HCT116 (cell line): Measurements from ENCODE around the gene SLC66A1. TPM values are rescaled to one million over a fixed set of nuclear protein-coding genes. Genes with fewer than 3 reads are reported as not detected.

Source experiments
- ATAC-seq: fragments of 200-7000 bp; cut with Tn5 transposase; 2 replicates; pipeline ENCODE4 v1.9.1; 2020; ENCODE audit warnings: mild to moderate bottlenecking, moderate library complexity
- BruUV-seq: library from RNA; stranded (reverse); fragments of 400-500 nt; replicated peaks from 2 replicates; lab custom pipeline; 2021; lab: Mats Ljungman, UMichigan
- CTCF ChIA-PET: fragments of 300-600 bp; sonication (Branson Sonifier 250); formaldehyde crosslinking; loops from one replicate; lab custom pipeline; 2021; ENCODE audit warnings: antibody characterized with exemption; lab: Charles Lee
- POLR2A ChIA-PET: fragments of 300-600, 350-600 bp; sonication (Branson Sonifier 250); formaldehyde crosslinking; loops from one replicate; lab custom pipeline; 2021; ENCODE audit warnings: antibody characterized with exemption; lab: Charles Lee
- RAD21 ChIA-PET, 2 experiments: fragments of 300-600 bp; sonication (Branson Sonifier 250); formaldehyde crosslinking; loops; one replicate each; lab custom pipeline; 2023; ENCODE audit warnings: low total read pairs in 2 of 2; ENCODE audit not compliant: uncharacterized antibody in 2 of 2, unreplicated experiment in 2 of 2, low non-redundant PET in 1 of 2; lab: Charles Lee
- DNase-seq: peaks from one replicate; pipeline ENCODE4 v3.0.0-alpha.2; 2010; ENCODE audit warnings: low read depth, low spot score
- H2AFZ ChIP-seq: fragments of 200-600 bp; shearing (Covaris generic), sonication (generic); 2 replicates; pipeline ENCODE4 v1.6.1; 2017; ENCODE audit warnings: low read depth, mixed run types, mixed read lengths, antibody characterized with exemption, low read length; ENCODE audit not compliant: poor library complexity, severe bottlenecking
- H3K27ac ChIP-seq: 2 replicates; pipeline ENCODE4 v1.5.1; 2012; ENCODE audit warnings: low read depth, low read length
- H3K27me3 ChIP-seq: fragments of 200-600 bp; sonication (generic); 2 replicates; pipeline ENCODE4 v1.6.1; 2016; ENCODE audit warnings: mixed run types, low read length, mixed read lengths; ENCODE audit not compliant: insufficient read depth
- H3K36me3 ChIP-seq, 2 experiments: fragments of 200-500 bp in 1 of 2; fragments of 200-600 bp in 1 of 2; sonication (Bioruptor generic) in 1 of 2; sonication (generic) in 1 of 2; 2 replicates each; pipeline versions ENCODE4 v1.5.1 to v1.6.1; 2014 to 2016; ENCODE audit warnings: low read length in 2 of 2, inconsistent platforms in 1 of 2, mixed read lengths in 1 of 2, mixed run types in 1 of 2; ENCODE audit not compliant: insufficient read depth in 2 of 2, control insufficient read depth in 1 of 2
- H3K4me1 ChIP-seq, 2 experiments: fragments of 200-600 bp in 1 of 2; sonication (generic) in 1 of 2; 2 replicates each; pipeline versions ENCODE4 v1.5.1 to v1.6.1; 2012 to 2017; ENCODE audit warnings: low read length in 2 of 2, inconsistent platforms in 1 of 2, mild to moderate bottlenecking in 1 of 2, mixed read lengths in 1 of 2, mixed run types in 1 of 2, moderate library complexity in 1 of 2; ENCODE audit not compliant: insufficient read depth in 2 of 2, control insufficient read depth in 1 of 2
- H3K4me2 ChIP-seq: fragments of 200-600 bp; sonication (generic); 2 replicates; pipeline ENCODE4 v1.6.1; 2017; ENCODE audit warnings: mixed run types, low read length, mixed read lengths
- H3K4me3 ChIP-seq, 2 experiments: fragments of 200-600 bp in 1 of 2; sonication (generic) in 1 of 2; replicated peaks in 1 of 2; 2 replicates each; pipeline ENCODE4 v1.5.1; 2011 to 2016; ENCODE audit warnings: low read length in 2 of 2, control low read depth in 1 of 2, low read depth in 1 of 2, mild to moderate bottlenecking in 1 of 2, mixed read lengths in 1 of 2, mixed run types in 1 of 2
- H3K79me2 ChIP-seq: fragments of 200-600 bp; sonication (generic); 2 replicates; pipeline ENCODE4 v1.6.1; 2017; ENCODE audit warnings: mild to moderate bottlenecking, mixed run types, low read length, moderate library complexity, mixed read lengths; ENCODE audit not compliant: insufficient read depth
- H3K9ac ChIP-seq: fragments of 200-600 bp; sonication (generic); 2 replicates; pipeline ENCODE4 v1.6.1; 2016; ENCODE audit warnings: low read length, mixed read lengths
- H3K9me2 ChIP-seq: fragments of 200-600 bp; sonication (generic), shearing (Covaris generic); 2 replicates; pipeline ENCODE4 v1.6.1; 2017; ENCODE audit warnings: mixed run types, mild to moderate bottlenecking, moderate library complexity; ENCODE audit not compliant: insufficient read depth
- H3K9me3 ChIP-seq, 2 experiments: fragments of 200-500 bp in 1 of 2; fragments of 200-600 bp in 1 of 2; sonication (Bioruptor generic) in 1 of 2; sonication (generic) in 1 of 2; 2 replicates each; pipeline ENCODE4 v1.6.1; 2014 to 2017; ENCODE audit warnings: low read length in 2 of 2, mixed read lengths in 2 of 2, inconsistent platforms in 1 of 2, low read depth in 1 of 2, mild to moderate bottlenecking in 1 of 2, mixed run types in 1 of 2, moderate library complexity in 1 of 2; ENCODE audit not compliant: control insufficient read depth in 1 of 2, insufficient read depth in 1 of 2
- H4K20me1 ChIP-seq: fragments of 200-600 bp; sonication (generic), shearing (Covaris generic); 2 replicates; pipeline ENCODE4 v1.6.1; 2017; ENCODE audit warnings: mixed run types, mild to moderate bottlenecking, moderate library complexity; ENCODE audit not compliant: insufficient read depth
- ATF3 ChIP-seq: IDR thresholded peaks from 2 replicates; pipeline ENCODE4 v1.6.1; 2012
- CBX3 ChIP-seq: IDR thresholded peaks from 2 replicates; pipeline ENCODE4 v1.6.1; 2012; ENCODE audit warnings: low read depth
- CEBPB ChIP-seq: IDR thresholded peaks from 2 replicates; pipeline ENCODE4 v1.6.1; 2012; ENCODE audit warnings: low read depth
- CTCF ChIP-seq, 3 experiments: fragments of 200-600 bp in 1 of 3; sonication (generic) in 1 of 3; IDR thresholded peaks in 2 of 3; conservative IDR thresholded peaks in 1 of 3; 2 replicates each; pipeline ENCODE4 v1.5.1; 2012 to 2017; ENCODE audit warnings: low read depth in 2 of 3, low read length in 2 of 3, antibody characterized with exemption in 1 of 3, borderline replicate concordance in 1 of 3, control low read depth in 1 of 3, mild to moderate bottlenecking in 1 of 3, mixed read lengths in 1 of 3, mixed run types in 1 of 3, moderate library complexity in 1 of 3; ENCODE audit not compliant: insufficient read depth in 1 of 3
- EGR1 ChIP-seq: IDR thresholded peaks from 2 replicates; pipeline ENCODE4 v1.6.1; 2012; ENCODE audit warnings: low read depth
- ELF1 ChIP-seq: IDR thresholded peaks from 2 replicates; pipeline ENCODE4 v1.6.1; 2012; ENCODE audit warnings: low read depth, borderline replicate concordance
- EZH2 ChIP-seq: fragments of 200-600 bp; sonication (generic); IDR thresholded peaks from 2 replicates; pipeline ENCODE4 v1.6.1; 2017; ENCODE audit warnings: antibody characterized with exemption, mixed run types
- EZH2phosphoT487 ChIP-seq: fragments of 200-600 bp; IDR thresholded peaks from 2 replicates; pipeline ENCODE4 v1.6.1; 2018; ENCODE audit warnings: antibody characterized with exemption, borderline replicate concordance
- FOSL1 ChIP-seq: IDR thresholded peaks from 2 replicates; pipeline ENCODE4 v1.6.1; 2012; ENCODE audit warnings: low read depth
- MAX ChIP-seq: IDR thresholded peaks from 2 replicates; pipeline ENCODE4 v1.6.1; 2012
- POLR2A ChIP-seq: IDR thresholded peaks from 2 replicates; pipeline ENCODE4 v1.7.0; 2011; ENCODE audit warnings: borderline replicate concordance; ENCODE audit not compliant: insufficient read depth, insufficient read length; ENCODE audit errors: extremely low read depth
- POLR2AphosphoS5 ChIP-seq: IDR thresholded peaks from 2 replicates; pipeline ENCODE4 v1.6.1; 2011; ENCODE audit warnings: mild to moderate bottlenecking, low read depth, low read length, moderate library complexity
- RAD21 ChIP-seq: IDR thresholded peaks from 2 replicates; pipeline ENCODE4 v1.6.1; 2012; ENCODE audit warnings: low read depth, mild to moderate bottlenecking
- SIN3A ChIP-seq: IDR thresholded peaks from 2 replicates; pipeline ENCODE4 v1.6.1; 2012; ENCODE audit warnings: low read depth
- SP1 ChIP-seq: IDR thresholded peaks from 2 replicates; pipeline ENCODE4 v1.6.1; 2012; ENCODE audit warnings: low read depth
- SRF ChIP-seq: IDR thresholded peaks from 2 replicates; pipeline ENCODE4 v1.6.1; 2012; ENCODE audit warnings: low read depth
- TCF7L2 ChIP-seq: IDR thresholded peaks from 2 replicates; pipeline ENCODE4 v1.7.0; 2011; ENCODE audit warnings: borderline replicate concordance, inconsistent platforms; ENCODE audit not compliant: insufficient read depth, insufficient read length; ENCODE audit errors: extremely low read depth
- YY1 ChIP-seq: IDR thresholded peaks from 2 replicates; pipeline ENCODE4 v1.6.1; 2011; ENCODE audit warnings: low read length, low read depth, moderate library complexity, mild to moderate bottlenecking; ENCODE audit not compliant: insufficient replicate concordance; ENCODE audit errors: extremely low read depth
- ZFX ChIP-seq: fragments of 450-650 bp; IDR thresholded peaks from 2 replicates; pipeline ENCODE4 v1.6.1; 2017
- ZNF274 ChIP-seq: fragments of 200-500 bp; sonication (Bioruptor generic); IDR thresholded peaks from 2 replicates; pipeline ENCODE4 v1.6.1; 2014; ENCODE audit warnings: mild to moderate bottlenecking, low read depth, low read length, inconsistent platforms
- intact Hi-C: fragments of 100-400 bp; cut with micrococcal nuclease; formaldehyde crosslinking; loops from 2 replicates; pipeline ENCODE4 v1.10.0; 2022
- total RNA-seq: library from RNA; stranded (reverse); gene quantifications from one replicate; pipeline ENCODE4 v1.2.1, GENCODE V29; 2021; ENCODE audit not compliant: unreplicated experiment

Gene SLC66A1
- total RNA-seq, 1 experiment from 2014 or later: 11.1 TPM

GRCh38 chr1:19324665-19324990 is 12.5 kb downstream of the SLC66A1 start:
- POLR2A ChIA-PET: no interaction called here
- TF ChIP-seq EGR1: no peak
- TF ChIP-seq ZNF274: no peak
- TF ChIP-seq TCF7L2: no peak
- TF ChIP-seq ATF3: no peak
- TF ChIP-seq SRF: no peak
- TF ChIP-seq ELF1: no peak
- no peak for TF ChIP-seq POLR2A
- no peak for TF ChIP-seq YY1
- TF ChIP-seq EZH2: no peak
- no peak for TF ChIP-seq RAD21
- no peak for TF ChIP-seq EZH2phosphoT487
- TF ChIP-seq SIN3A: no peak
- no peak for TF ChIP-seq POLR2AphosphoS5
- no peak for TF ChIP-seq CEBPB
- TF ChIP-seq CTCF (IDR thresholded peaks at IDR 0.05 in 2 of 3, conservative IDR thresholded peaks at IDR 0.05 in 1 of 3; ENCODE audit: borderline replicate concordance in 1 of 3, insufficient read depth in 1 of 3, low read depth in 2 of 3, low read length in 2 of 3): no peak
- no peak for TF ChIP-seq ZFX
- TF ChIP-seq SP1: no peak
- no peak for TF ChIP-seq CBX3
- TF ChIP-seq MAX: no peak
- TF ChIP-seq FOSL1: no peak
- TF ChIP-seq, all 23 proteins: peak for 0
- intact Hi-C loops: no loop called here
- no peaks in the 10 kb centered on the region for H3K9me2 ChIP-seq
- BruUV-seq: no TSS peak
- H3K27me3 ChIP-seq: no peaks in the 10 kb centered on the region
- H3K4me1 ChIP-seq: no peaks in the 10 kb centered on the region
- H4K20me1 ChIP-seq: no peaks in the 10 kb centered on the region
- RAD21 ChIA-PET: no interaction called here
- no peak overlapping the region for H3K27ac ChIP-seq
- H3K4me3 ChIP-seq: no peak overlapping the region
- CTCF ChIA-PET: no interaction called here
- H3K36me3 ChIP-seq: no peaks in the 10 kb centered on the region; a peak in 1 of 4 replicates
- ATAC-seq (no peak), DNase-seq (no peak)
- H3K4me2 ChIP-seq: no peak overlapping the region
- no peaks in the 10 kb centered on the region for H3K9me3 ChIP-seq
- H3K9ac ChIP-seq: no peak overlapping the region
- no peak overlapping the region for H2AFZ ChIP-seq
- no peaks in the 10 kb centered on the region for H3K79me2 ChIP-seq
